Gastrocnemius medialis (tissue), 4 donors: ENCODE results near the gene ZBTB16. TPM values are rescaled to one million over a fixed set of nuclear protein-coding genes. Genes with fewer than 3 reads are reported as not detected.

Experiments
- ATAC-seq, 2 donors: fragments of 150-250 bp; one replicate each; pipeline ENCODE4 v1.9.1; 2016
- DNase-seq, 2 donors: peaks; one replicate each; pipeline ENCODE4 v3.0.0-alpha.2; 2019
- H3K27ac ChIP-seq, 4 donors: fragments of 200-600 bp; sonication (generic); 1 replicate in 1 of 4; 2 replicates in 3 of 4; pipeline ENCODE4 v1.5.1; 2016 to 2018; ENCODE audit warnings: mild to moderate bottlenecking in 2 of 4, moderate library complexity in 1 of 4
- H3K27me3 ChIP-seq, 3 donors: fragments of 200-600 bp; sonication (generic) in 2 of 3; 1 replicate in 1 of 3; 2 replicates in 2 of 3; pipeline versions ENCODE4 v1.5.1 to v1.6.0; 2016 to 2019; ENCODE audit warnings: mild to moderate bottlenecking in 1 of 3, moderate library complexity in 1 of 3
- H3K36me3 ChIP-seq, 2 donors: fragments of 200-600 bp; sonication (generic) in 1 of 2; one replicate each; pipeline ENCODE4 v1.5.1; 2017 to 2018
- H3K4me1 ChIP-seq, 2 donors: fragments of 200-600 bp; sonication (generic) in 1 of 2; one replicate each; pipeline ENCODE4 v1.5.1; 2016 to 2017; ENCODE audit warnings: mild to moderate bottlenecking in 2 of 2
- H3K4me3 ChIP-seq, 4 donors: fragments of 200-600 bp; sonication (generic) in 3 of 4; 1 replicate in 1 of 4; 2 replicates in 3 of 4; pipeline ENCODE4 v1.5.1; 2016 to 2019; ENCODE audit warnings: mild to moderate bottlenecking in 2 of 4
- H3K9me3 ChIP-seq, 3 donors: fragments of 200-600 bp; sonication (generic) in 2 of 3; 1 replicate in 1 of 3; 2 replicates in 2 of 3; pipeline ENCODE4 v1.5.1; 2016 to 2019
- CTCF ChIP-seq, 5 experiments: fragments of 450-650 bp in 3 of 5; fragments of 200-600 bp in 2 of 5; sonication (generic) in 2 of 5; IDR thresholded peaks in 4 of 5; conservative IDR thresholded peaks in 1 of 5; 1 replicate in 4 of 5; 2 replicates in 1 of 5; pipeline ENCODE4 v1.5.1; 2016 to 2019; ENCODE audit warnings: antibody characterized with exemption in 5 of 5, mild to moderate bottlenecking in 3 of 5, moderate library complexity in 3 of 5
- POLR2A ChIP-seq, 2 donors: fragments of 450-650 bp; IDR thresholded peaks; one replicate each; pipeline ENCODE4 v1.6.1; 2017; ENCODE audit warnings: antibody characterized with exemption in 2 of 2, mild to moderate bottlenecking in 2 of 2, moderate library complexity in 2 of 2
- in situ Hi-C, 4 donors: fragments of 200-750 bp; cut with MboI; loops; one replicate each; pipeline versions ENCODE4 v1.15.0 to v1.8.0; 2017; ENCODE audit warnings: low sequenced_read_pairs in 4 of 4
- intact Hi-C: fragments of 100-400 bp; cut with DNase I; formaldehyde crosslinking; loops from one replicate; pipeline ENCODE4 v1.15.1; 2023; ENCODE audit warnings: low total_unique reads
- total RNA-seq, 4 donors: library from RNA; depleted of rRNA; stranded (reverse); fragments of >200 nt; gene quantifications; one replicate each; pipeline versions ENCODE4 v1.1.0 to v1.2.3, GENCODE V29; 2016

The ZBTB16 gene
- total RNA-seq, 4 donors from 2014 or later = 156 to 250 (median 196) TPM

DNA sequence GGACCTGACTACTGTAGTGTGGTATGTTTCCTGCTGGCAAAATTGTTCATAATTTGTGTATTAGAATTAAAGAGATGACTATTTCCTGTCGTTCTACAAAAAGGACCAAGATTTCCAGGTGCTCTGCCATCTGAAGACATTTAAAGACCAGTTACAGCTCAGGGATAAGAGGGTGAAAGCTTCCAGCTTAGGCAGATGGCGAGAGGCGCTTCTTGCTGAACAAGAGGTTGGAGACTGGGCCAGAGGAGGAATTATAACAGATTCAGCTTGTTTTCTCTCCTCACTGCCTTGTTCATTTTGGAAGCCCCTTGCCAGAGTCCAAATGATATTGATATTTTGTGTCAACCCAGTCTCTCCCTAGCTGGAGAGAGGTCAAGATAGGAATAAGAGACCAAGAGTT lies 213.6 kb downstream of the ZBTB16 start:
- no peaks in the 10 kb centered on the region for H3K27me3 ChIP-seq
- ATAC-seq = no peak
- intact Hi-C loops = no loop called here

GRCh38 chr11:114273890-114274635 lies 214.6 kb downstream of the ZBTB16 start:
- in situ Hi-C loops = loop anchor here in 1 of 4 donors (25.0 kb wide), 1 partner anchor 387 kb away; the partner anchor contains the start of gene USP28
- ATAC-seq = no peak
- intact Hi-C loops = no loop called here

More for the DNA sequence above, 213.6 kb downstream of the ZBTB16 start:
- H3K9me3 ChIP-seq = no peaks in the 10 kb centered on the region
- H3K4me1 ChIP-seq = peaks cover 0 to 5% of the 10 kb centered on the region in 2 donors
- in situ Hi-C loops = loop anchor here in 1 of 4 donors (25.0 kb wide), 1 partner anchor 386 kb away; the partner anchor contains the start of gene USP28
- no peaks in the 10 kb centered on the region for H3K36me3 ChIP-seq
- DNase-seq = no peak
- no peak overlapping the region for H3K4me3 ChIP-seq
- TF ChIP-seq CTCF (IDR thresholded peaks at IDR 0.05 in 4 of 5, conservative IDR thresholded peaks at IDR 0.05 in 1 of 5) (no peak), POLR2A (IDR thresholded peaks at IDR 0.05) (no peak)
- H3K27ac ChIP-seq = no peak overlapping the region

GRCh38 chr11:114274637-114275036 lies 215.1 kb downstream of the ZBTB16 start:
- Histone ChIP-seq H3K9me3 (no peaks in the 10 kb centered on the region), H3K27me3 (no peaks in the 10 kb centered on the region), H3K4me3 (no peak overlapping the region), H3K36me3 (no peaks in the 10 kb centered on the region), H3K27ac (no peak overlapping the region), H3K4me1 (peaks cover 0 to 5% of the 10 kb centered on the region in 2 donors)
- in situ Hi-C loops (loop anchor here in 3 of 4 donors (25.0 kb wide), 1 partner anchor 387 kb away; the partner anchor contains the start of gene USP28 (in 3 of the 3)), intact Hi-C loops (no loop called here)
- TF ChIP-seq CTCF (IDR thresholded peaks at IDR 0.05 in 4 of 5, conservative IDR thresholded peaks at IDR 0.05 in 1 of 5) = no peak
- no peak for TF ChIP-seq POLR2A (IDR thresholded peaks at IDR 0.05)
- ATAC-seq (peak; percentile 15), DNase-seq (no peak)

More at GRCh38 chr11:114273890-114274635, 214.6 kb downstream of the ZBTB16 start:
- Histone ChIP-seq H3K4me3 (no peak overlapping the region), H3K9me3 (no peaks in the 10 kb centered on the region), H3K27ac (no peak overlapping the region), H3K27me3 (no peaks in the 10 kb centered on the region), H3K4me1 (peaks cover 0 to 5% of the 10 kb centered on the region in 2 donors), H3K36me3 (no peaks in the 10 kb centered on the region)
- DNase-seq = no peak
- no peak for TF ChIP-seq POLR2A (IDR thresholded peaks at IDR 0.05)
- TF ChIP-seq CTCF (IDR thresholded peaks at IDR 0.05 in 4 of 5, conservative IDR thresholded peaks at IDR 0.05 in 1 of 5) = no peak

GRCh38 chr11:114275280-114275679 lies 215.8 kb downstream of the ZBTB16 start:
- TF ChIP-seq POLR2A (IDR thresholded peaks at IDR 0.05) (no peak), CTCF (IDR thresholded peaks at IDR 0.05 in 4 of 5, conservative IDR thresholded peaks at IDR 0.05 in 1 of 5) (no peak)
- intact Hi-C loops (no loop called here), in situ Hi-C loops (loop anchor here in 2 of 4 donors (25.0 kb wide), 1 partner anchor 388 kb away; the partner anchor contains the start of gene USP28 (in 2 of the 2))
- DNase-seq (no peak), ATAC-seq (peak; percentile 5 to 15)
- Histone ChIP-seq H3K9me3 (no peaks in the 10 kb centered on the region), H3K4me1 (peaks cover 0 to 5% of the 10 kb centered on the region in 2 donors), H3K27me3 (no peaks in the 10 kb centered on the region), H3K36me3 (no peaks in the 10 kb centered on the region), H3K27ac (no peak overlapping the region), H3K4me3 (no peak overlapping the region)
